Forelimb muscle (tissue), 1 donor: ENCODE results near the gene GLIS1. TPM values are rescaled to one million over a fixed set of nuclear protein-coding genes. Genes with fewer than 3 reads are reported as not detected.

Experiments
- DNase-seq: peaks from one replicate; pipeline ENCODE4 v3.0.0-alpha.2; 2013; ENCODE audit warnings: low read depth
- polyA plus RNA-seq: library from polyadenylated mRNA; unstranded; fragments of 120-200 nt; gene quantifications from one replicate; pipeline ENCODE4 v1.2.1, GENCODE V29; 2013; ENCODE audit not compliant: insufficient read length

Gene GLIS1
- polyA plus RNA-seq, 1 donor: 0.06 TPM

GRCh38 chr1:53693773-53694717 lies 44.9 kb downstream of the GLIS1 start:
- DNase-seq: no peak

GRCh38 chr1:53693339-53693738 lies 45.6 kb downstream of the GLIS1 start:
- no peak for DNase-seq

GRCh38 chr1:53691326-53691725 lies 47.6 kb downstream of the GLIS1 start:
- DNase-seq: no peak

GRCh38 chr1:53690411-53690810 lies 48.6 kb downstream of the GLIS1 start:
- no peak for DNase-seq

GRCh38 chr1:53689736-53690326 lies 49.1 kb downstream of the GLIS1 start:
- no peak for DNase-seq

- no peak for DNase-seq
Measured at GRCh38 chr1:53689223-53689622, 49.7 kb downstream of the GLIS1 start.

- DNase-seq: no peak
Measured at GRCh38 chr1:53688381-53689102, 50.4 kb downstream of the GLIS1 start.

- no peak for DNase-seq
Measured at GRCh38 chr1:53687901-53688300, 51.1 kb downstream of the GLIS1 start.

GRCh38 chr1:53687426-53687825 lies 51.5 kb downstream of the GLIS1 start:
- no peak for DNase-seq

- DNase-seq: no peak
Measured at GRCh38 chr1:53686965-53687267, 52.0 kb downstream of the GLIS1 start.

GRCh38 chr1:53686091-53686964 lies 52.6 kb downstream of the GLIS1 start:
- no peak for DNase-seq

GRCh38 chr1:53685272-53686051 lies 53.5 kb downstream of the GLIS1 start:
- no peak for DNase-seq

GRCh38 chr1:53684741-53685140 lies 54.2 kb downstream of the GLIS1 start:
- no peak for DNase-seq

GRCh38 chr1:53683986-53684740 lies 54.8 kb downstream of the GLIS1 start:
- DNase-seq: no peak

GRCh38 chr1:53682881-53683280 lies 56.1 kb downstream of the GLIS1 start:
- no peak for DNase-seq

- DNase-seq: no peak
Measured at GRCh38 chr1:53681977-53682685, 56.8 kb downstream of the GLIS1 start.

- DNase-seq: no peak
Measured at GRCh38 chr1:53681351-53681976, 57.5 kb downstream of the GLIS1 start.

GRCh38 chr1:53680868-53681267 lies 58.1 kb downstream of the GLIS1 start:
- no peak for DNase-seq
